ENCODE measurements around the gene PRPF6. TPM values are rescaled to one million over a fixed set of nuclear protein-coding genes. Genes with fewer than 3 reads are reported as not detected.

Gene PRPF6
- total and polyA plus RNA-seq, 2 of the 13 experiments (the other 11 are each of a cell fraction or from before 2014, with no cell fraction given) = 63.7 to 101 TPM

DNA sequence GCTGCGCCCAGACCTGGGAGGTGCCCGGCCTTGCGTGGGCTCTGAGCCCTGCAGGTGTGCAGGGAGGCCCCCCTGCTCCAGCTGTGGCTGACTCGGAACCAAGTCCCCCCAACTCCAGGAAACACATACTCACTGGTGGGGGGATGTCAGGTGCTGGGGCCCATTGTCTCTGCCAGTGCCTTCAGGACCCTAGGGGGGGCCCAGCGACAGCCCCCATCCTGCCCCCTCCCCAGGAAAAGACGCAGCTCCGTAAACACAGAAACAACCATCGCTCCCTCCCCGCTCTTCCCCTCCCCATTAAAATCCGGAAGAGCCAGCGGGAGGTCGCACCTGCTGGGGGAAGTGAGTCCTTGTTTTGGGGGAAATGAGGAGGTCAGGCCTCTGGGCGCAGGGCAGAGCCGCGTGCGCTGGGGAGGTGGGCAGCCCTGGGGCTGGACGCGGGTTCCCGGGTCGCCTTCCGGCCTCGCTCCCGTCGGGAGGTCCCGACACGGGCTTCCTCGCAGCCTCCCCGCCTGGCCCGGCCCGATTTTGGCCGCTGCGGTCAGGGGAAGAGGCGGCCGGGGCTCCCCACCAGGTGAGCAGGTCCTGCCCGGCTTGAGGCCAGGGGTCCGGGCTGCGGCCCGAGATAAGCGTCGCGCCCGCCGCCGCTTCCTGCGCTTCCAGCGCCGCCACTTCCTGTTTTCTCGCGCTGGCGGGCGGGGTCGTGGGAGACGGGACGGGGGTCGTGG, 61.3 kb downstream of the PRPF6 start (continued):
- TF ChIP-seq, protein P1, sequence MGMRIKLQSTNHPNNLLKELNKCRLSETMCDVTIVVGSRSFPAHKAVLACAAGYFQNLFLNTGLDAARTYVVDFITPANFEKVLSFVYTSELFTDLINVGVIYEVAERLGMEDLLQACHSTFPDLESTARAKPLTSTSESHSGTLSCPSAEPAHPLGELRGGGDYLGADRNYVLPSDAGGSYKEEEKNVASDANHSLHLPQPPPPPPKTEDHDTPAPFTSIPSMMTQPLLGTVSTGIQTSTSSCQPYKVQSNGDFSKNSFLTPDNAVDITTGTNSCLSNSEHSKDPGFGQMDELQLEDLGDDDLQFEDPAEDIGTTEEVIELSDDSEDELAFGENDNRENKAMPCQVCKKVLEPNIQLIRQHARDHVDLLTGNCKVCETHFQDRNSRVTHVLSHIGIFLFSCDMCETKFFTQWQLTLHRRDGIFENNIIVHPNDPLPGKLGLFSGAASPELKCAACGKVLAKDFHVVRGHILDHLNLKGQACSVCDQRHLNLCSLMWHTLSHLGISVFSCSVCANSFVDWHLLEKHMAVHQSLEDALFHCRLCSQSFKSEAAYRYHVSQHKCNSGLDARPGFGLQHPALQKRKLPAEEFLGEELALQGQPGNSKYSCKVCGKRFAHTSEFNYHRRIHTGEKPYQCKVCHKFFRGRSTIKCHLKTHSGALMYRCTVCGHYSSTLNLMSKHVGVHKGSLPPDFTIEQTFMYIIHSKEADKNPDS (CRISPR knock-in tag; IDR thresholded peaks at IDR 0.05) = no peak
- TF ChIP-seq STAT5B (CRISPR knock-in tag; IDR thresholded peaks at IDR 0.05) (no peak), SALL2 (CRISPR knock-in tag; IDR thresholded peaks at IDR 0.05) (no peak; the same call in 1 of the 2 replicates), ZNF543 (CRISPR knock-in tag; IDR thresholded peaks at IDR 0.05) (peak; percentile 91), ZNF607 (CRISPR knock-in tag; IDR thresholded peaks at IDR 0.05; ENCODE audit: borderline replicate concordance) (peak; percentile 79), SAFB2 (CRISPR knock-in tag; IDR thresholded peaks at IDR 0.05; ENCODE audit: borderline replicate concordance, low read depth) (peak; percentile 60), DNMT3B (CRISPR knock-in tag; conservative IDR thresholded peaks at IDR 0.05) (no peak), SP2 (CRISPR knock-in tag; IDR thresholded peaks at IDR 0.05) (no peak), ZZZ3 (CRISPR knock-in tag; IDR thresholded peaks at IDR 0.05; ENCODE audit: borderline replicate concordance) (no peak; the same call in 1 of the 2 replicates), NCOR1 (IDR thresholded peaks at IDR 0.05; ENCODE audit: borderline replicate concordance, low read length) (no peak)
- TF ChIP-seq, protein P2, sequence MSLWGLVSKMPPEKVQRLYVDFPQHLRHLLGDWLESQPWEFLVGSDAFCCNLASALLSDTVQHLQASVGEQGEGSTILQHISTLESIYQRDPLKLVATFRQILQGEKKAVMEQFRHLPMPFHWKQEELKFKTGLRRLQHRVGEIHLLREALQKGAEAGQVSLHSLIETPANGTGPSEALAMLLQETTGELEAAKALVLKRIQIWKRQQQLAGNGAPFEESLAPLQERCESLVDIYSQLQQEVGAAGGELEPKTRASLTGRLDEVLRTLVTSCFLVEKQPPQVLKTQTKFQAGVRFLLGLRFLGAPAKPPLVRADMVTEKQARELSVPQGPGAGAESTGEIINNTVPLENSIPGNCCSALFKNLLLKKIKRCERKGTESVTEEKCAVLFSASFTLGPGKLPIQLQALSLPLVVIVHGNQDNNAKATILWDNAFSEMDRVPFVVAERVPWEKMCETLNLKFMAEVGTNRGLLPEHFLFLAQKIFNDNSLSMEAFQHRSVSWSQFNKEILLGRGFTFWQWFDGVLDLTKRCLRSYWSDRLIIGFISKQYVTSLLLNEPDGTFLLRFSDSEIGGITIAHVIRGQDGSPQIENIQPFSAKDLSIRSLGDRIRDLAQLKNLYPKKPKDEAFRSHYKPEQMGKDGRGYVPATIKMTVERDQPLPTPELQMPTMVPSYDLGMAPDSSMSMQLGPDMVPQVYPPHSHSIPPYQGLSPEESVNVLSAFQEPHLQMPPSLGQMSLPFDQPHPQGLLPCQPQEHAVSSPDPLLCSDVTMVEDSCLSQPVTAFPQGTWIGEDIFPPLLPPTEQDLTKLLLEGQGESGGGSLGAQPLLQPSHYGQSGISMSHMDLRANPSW (CRISPR knock-in tag; IDR thresholded peaks at IDR 0.05; ENCODE audit: borderline replicate concordance) = no peak
- TF ChIP-seq, protein P3, sequence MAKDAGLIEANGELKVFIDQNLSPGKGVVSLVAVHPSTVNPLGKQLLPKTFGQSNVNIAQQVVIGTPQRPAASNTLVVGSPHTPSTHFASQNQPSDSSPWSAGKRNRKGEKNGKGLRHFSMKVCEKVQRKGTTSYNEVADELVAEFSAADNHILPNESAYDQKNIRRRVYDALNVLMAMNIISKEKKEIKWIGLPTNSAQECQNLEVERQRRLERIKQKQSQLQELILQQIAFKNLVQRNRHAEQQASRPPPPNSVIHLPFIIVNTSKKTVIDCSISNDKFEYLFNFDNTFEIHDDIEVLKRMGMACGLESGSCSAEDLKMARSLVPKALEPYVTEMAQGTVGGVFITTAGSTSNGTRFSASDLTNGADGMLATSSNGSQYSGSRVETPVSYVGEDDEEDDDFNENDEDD (CRISPR knock-in tag; IDR thresholded peaks at IDR 0.05; ENCODE audit: borderline replicate concordance) = peak; percentile 79; the same call in 1 of the 2 replicates
- TF ChIP-seq, protein P4, sequence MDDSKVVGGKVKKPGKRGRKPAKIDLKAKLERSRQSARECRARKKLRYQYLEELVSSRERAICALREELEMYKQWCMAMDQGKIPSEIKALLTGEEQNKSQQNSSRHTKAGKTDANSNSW (CRISPR knock-in tag; IDR thresholded peaks at IDR 0.05; ENCODE audit: borderline replicate concordance) = 0 out of 2 replicates have a peak, but pooled peaks have one; percentile 72
- TF ChIP-seq, protein P5, sequence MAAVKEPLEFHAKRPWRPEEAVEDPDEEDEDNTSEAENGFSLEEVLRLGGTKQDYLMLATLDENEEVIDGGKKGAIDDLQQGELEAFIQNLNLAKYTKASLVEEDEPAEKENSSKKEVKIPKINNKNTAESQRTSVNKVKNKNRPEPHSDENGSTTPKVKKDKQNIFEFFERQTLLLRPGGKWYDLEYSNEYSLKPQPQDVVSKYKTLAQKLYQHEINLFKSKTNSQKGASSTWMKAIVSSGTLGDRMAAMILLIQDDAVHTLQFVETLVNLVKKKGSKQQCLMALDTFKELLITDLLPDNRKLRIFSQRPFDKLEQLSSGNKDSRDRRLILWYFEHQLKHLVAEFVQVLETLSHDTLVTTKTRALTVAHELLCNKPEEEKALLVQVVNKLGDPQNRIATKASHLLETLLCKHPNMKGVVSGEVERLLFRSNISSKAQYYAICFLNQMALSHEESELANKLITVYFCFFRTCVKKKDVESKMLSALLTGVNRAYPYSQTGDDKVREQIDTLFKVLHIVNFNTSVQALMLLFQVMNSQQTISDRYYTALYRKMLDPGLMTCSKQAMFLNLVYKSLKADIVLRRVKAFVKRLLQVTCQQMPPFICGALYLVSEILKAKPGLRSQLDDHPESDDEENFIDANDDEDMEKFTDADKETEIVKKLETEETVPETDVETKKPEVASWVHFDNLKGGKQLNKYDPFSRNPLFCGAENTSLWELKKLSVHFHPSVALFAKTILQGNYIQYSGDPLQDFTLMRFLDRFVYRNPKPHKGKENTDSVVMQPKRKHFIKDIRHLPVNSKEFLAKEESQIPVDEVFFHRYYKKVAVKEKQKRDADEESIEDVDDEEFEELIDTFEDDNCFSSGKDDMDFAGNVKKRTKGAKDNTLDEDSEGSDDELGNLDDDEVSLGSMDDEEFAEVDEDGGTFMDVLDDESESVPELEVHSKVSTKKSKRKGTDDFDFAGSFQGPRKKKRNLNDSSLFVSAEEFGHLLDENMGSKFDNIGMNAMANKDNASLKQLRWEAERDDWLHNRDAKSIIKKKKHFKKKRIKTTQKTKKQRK (IDR thresholded peaks at IDR 0.05; ENCODE audit: low read length) = no peak
- TF ChIP-seq, protein P6, sequence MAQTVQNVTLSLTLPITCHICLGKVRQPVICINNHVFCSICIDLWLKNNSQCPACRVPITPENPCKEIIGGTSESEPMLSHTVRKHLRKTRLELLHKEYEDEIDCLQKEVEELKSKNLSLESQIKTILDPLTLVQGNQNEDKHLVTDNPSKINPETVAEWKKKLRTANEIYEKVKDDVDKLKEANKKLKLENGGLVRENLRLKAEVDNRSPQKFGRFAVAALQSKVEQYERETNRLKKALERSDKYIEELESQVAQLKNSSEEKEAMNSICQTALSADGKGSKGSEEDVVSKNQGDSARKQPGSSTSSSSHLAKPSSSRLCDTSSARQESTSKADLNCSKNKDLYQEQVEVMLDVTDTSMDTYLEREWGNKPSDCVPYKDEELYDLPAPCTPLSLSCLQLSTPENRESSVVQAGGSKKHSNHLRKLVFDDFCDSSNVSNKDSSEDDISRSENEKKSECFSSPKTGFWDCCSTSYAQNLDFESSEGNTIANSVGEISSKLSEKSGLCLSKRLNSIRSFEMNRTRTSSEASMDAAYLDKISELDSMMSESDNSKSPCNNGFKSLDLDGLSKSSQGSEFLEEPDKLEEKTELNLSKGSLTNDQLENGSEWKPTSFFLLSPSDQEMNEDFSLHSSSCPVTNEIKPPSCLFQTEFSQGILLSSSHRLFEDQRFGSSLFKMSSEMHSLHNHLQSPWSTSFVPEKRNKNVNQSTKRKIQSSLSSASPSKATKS (CRISPR knock-in tag; IDR thresholded peaks at IDR 0.05) = no peak

All from HepG2 (cell line).